ENCODE measurements around the gene NRXN3.

DNA sequence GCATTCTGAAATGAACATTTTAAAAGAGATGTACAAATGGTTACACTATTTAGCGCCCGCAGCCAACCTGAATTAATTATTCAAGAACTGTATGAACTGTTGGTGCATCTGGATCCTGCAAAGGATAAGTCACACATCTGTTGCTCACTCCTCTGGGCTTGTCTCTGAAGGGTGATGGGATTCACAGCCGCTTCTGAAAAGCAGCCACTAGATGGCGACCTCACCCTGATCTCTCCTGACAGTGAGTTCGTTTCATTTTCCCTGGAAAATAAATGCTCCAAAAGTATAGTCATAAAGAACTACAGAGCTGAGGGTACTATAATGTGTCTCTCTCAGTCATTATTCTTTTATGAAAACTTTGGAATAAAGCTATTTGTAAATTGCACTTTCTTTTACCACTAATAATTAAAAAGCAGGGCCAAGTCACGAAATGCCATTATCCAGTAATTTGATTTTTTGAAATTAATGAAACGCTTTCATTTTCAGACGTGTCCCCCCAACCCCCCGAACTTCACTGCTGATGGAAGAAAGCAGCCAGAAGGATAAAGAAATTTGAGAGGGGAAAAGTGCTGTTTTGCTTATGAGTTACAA is 789.6 kb downstream of the NRXN3 start:
- no peak for TF ChIP-seq EZH2phosphoT487 (IDR thresholded peaks at IDR 0.05; ENCODE audit: insufficient read depth, low read depth)
- TF ChIP-seq EZH2 (IDR thresholded peaks at IDR 0.05; ENCODE audit: insufficient read depth, poor library complexity, severe bottlenecking) = no peak
